Pons (tissue), 1 donor: ENCODE data around the gene SBK2.
A peak's percentile ranks its signal among the peaks of the same experiment; 100 is the strongest.
"Not testable (repeated sequence)": the region's sequence is repeated elsewhere in the genome, so short reads cannot be mapped to it uniquely, and the experiment has no call there.

Experiments
- DNase-seq: peaks from one replicate; pipeline ENCODE4 v3.0.0-alpha.2; 2016; ENCODE audit warnings: low spot score

SBK2 gene

GRCh38 chr19:55535965-55536350, 975 bp downstream of the SBK2 start:
- no peak for DNase-seq

GRCh38 chr19:55535173-55535964, 1.6 kb downstream of the SBK2 start:
- DNase-seq, result no peak

- not testable (repeated sequence) for DNase-seq
These were observed 2.7 kb downstream of the SBK2 start for GRCh38 chr19:55534280-55534679.

- DNase-seq, result no peak
These were observed 5.9 kb downstream of the SBK2 start for GRCh38 chr19:55530996-55531395.

GRCh38 chr19:55529636-55530234, 7.2 kb downstream of the SBK2 start:
- no peak for DNase-seq

- no peak for DNase-seq
These were observed 8.7 kb downstream of the SBK2 start for GRCh38 chr19:55528030-55528803.

GRCh38 chr19:55527197-55528029, 9.5 kb downstream of the SBK2 start:
- DNase-seq, result no peak

- DNase-seq, result peak; percentile 13
These were observed 10.4 kb downstream of the SBK2 start for GRCh38 chr19:55526216-55527196.

- DNase-seq, result no peak
These were observed 11.4 kb downstream of the SBK2 start for GRCh38 chr19:55525289-55526101.

- no peak for DNase-seq
These were observed 16.1 kb downstream of the SBK2 start for GRCh38 chr19:55520691-55521292.

GRCh38 chr19:55519451-55520311, 17.3 kb downstream of the SBK2 start:
- no peak for DNase-seq

GRCh38 chr19:55516878-55517620, 19.9 kb downstream of the SBK2 start:
- DNase-seq, result peak; percentile 93

- DNase-seq, result no peak
These were observed 28.8 kb downstream of the SBK2 start for GRCh38 chr19:55508120-55508519.

GRCh38 chr19:55504981-55505380, 32.0 kb downstream of the SBK2 start:
- no peak for DNase-seq

GRCh38 chr19:55504252-55504603, 32.7 kb downstream of the SBK2 start:
- no peak for DNase-seq

- DNase-seq, result peak; percentile 96
These were observed 33.3 kb downstream of the SBK2 start for GRCh38 chr19:55503502-55504251.

GRCh38 chr19:55503157-55503501, 33.8 kb downstream of the SBK2 start:
- no peak for DNase-seq
